IMR-90 (cell line): ENCODE measurements around the gene STX7. TPM values are rescaled to one million over a fixed set of nuclear protein-coding genes. Genes with fewer than 3 reads are reported as not detected.
"Not testable (repeated sequence)": the region's sequence is repeated elsewhere in the genome, so short reads cannot be mapped to it uniquely, and the experiment has no call there.

Experiments used
- ATAC-seq: fragments of 200-7000 bp; cut with Tn5 transposase; 2 replicates; pipeline ENCODE4 v1.9.1; 2020; ENCODE audit warnings: low read depth, mild to moderate bottlenecking, moderate library complexity
- BruUV-seq: library from RNA; stranded (reverse); fragments of 400-500 nt; replicated peaks from 2 replicates; lab custom pipeline; 2021; lab: Mats Ljungman, UMichigan
- CTCF ChIA-PET: fragments of 300-600 bp; formaldehyde crosslinking; extraction: SDS; loops from one replicate; lab custom pipeline; 2021; ENCODE audit warnings: antibody characterized with exemption; lab: Yijun Ruan, JAX
- POLR2A ChIA-PET: fragments of 300-600 bp; sonication (Branson Sonifier 250); formaldehyde crosslinking; loops from one replicate; lab custom pipeline; 2022; ENCODE audit warnings: antibody characterized with exemption; ENCODE audit not compliant: unreplicated experiment; lab: Charles Lee
- DNase-seq: peaks from one replicate; pipeline ENCODE4 v3.0.0; 2013
- H2AFZ ChIP-seq: replicated peaks from 2 replicates; pipeline ENCODE3; 2013; ENCODE audit warnings: low read length, mild to moderate bottlenecking; ENCODE audit not compliant: poor library complexity
- H2AK5ac ChIP-seq: 2 replicates; pipeline ENCODE4 v1.6.1; 2013; ENCODE audit warnings: low read depth, low read length, inconsistent platforms
- H2AK9ac ChIP-seq: replicated peaks from 2 replicates; pipeline ENCODE3; 2013; ENCODE audit warnings: mild to moderate bottlenecking, low read depth, low read length, moderate library complexity; ENCODE audit not compliant: poor library complexity
- H2BK120ac ChIP-seq: 2 replicates; pipeline ENCODE4 v1.6.1; 2013; ENCODE audit warnings: low read depth, low read length, inconsistent platforms
- H2BK15ac ChIP-seq: 3 replicates; pipeline ENCODE4 v1.6.1; 2013; ENCODE audit warnings: low read depth, low read length, inconsistent platforms
- H2BK20ac ChIP-seq: 2 replicates; pipeline ENCODE4 v1.6.1; 2013; ENCODE audit warnings: low read depth, mild to moderate bottlenecking, inconsistent platforms, low read length, moderate library complexity
- H2BK5ac ChIP-seq: 2 replicates; pipeline ENCODE4 v1.6.1; 2013; ENCODE audit warnings: mild to moderate bottlenecking, low read depth, low read length, inconsistent platforms; ENCODE audit not compliant: poor library complexity, severe bottlenecking
- H3K14ac ChIP-seq: replicated peaks from 2 replicates; pipeline ENCODE4 v1.6.1; 2013; ENCODE audit warnings: low read depth, low read length, inconsistent platforms
- H3K18ac ChIP-seq: 2 replicates; pipeline ENCODE4 v1.6.1; 2013; ENCODE audit warnings: low read depth, low read length, control low read depth
- H3K23ac ChIP-seq: 2 replicates; pipeline ENCODE4 v1.6.1; 2013; ENCODE audit warnings: low read depth, low read length, inconsistent platforms
- H3K27ac ChIP-seq: 2 replicates; pipeline ENCODE4 v1.5.1; 2013; ENCODE audit warnings: mild to moderate bottlenecking, control low read depth, low read length; ENCODE audit not compliant: insufficient read depth
- H3K27me3 ChIP-seq: 2 replicates; pipeline ENCODE4 v1.6.1; 2013; ENCODE audit warnings: low read length; ENCODE audit not compliant: control insufficient read depth, insufficient read depth
- H3K36me3 ChIP-seq: 2 replicates; pipeline ENCODE4 v1.6.1; 2013; ENCODE audit warnings: low read length, mixed read lengths; ENCODE audit not compliant: control insufficient read depth, insufficient read depth
- H3K4ac ChIP-seq: 2 replicates; pipeline ENCODE4 v1.6.1; 2013; ENCODE audit warnings: low read depth, low read length, inconsistent platforms
- H3K4me1 ChIP-seq: 2 replicates; pipeline ENCODE4 v1.6.1; 2013; ENCODE audit warnings: low read length, mixed read lengths; ENCODE audit not compliant: control insufficient read depth, insufficient read depth
- H3K4me2 ChIP-seq: 2 replicates; pipeline ENCODE4 v1.6.1; 2013; ENCODE audit warnings: low read depth, mild to moderate bottlenecking, control low read depth, low read length, moderate library complexity
- H3K4me3 ChIP-seq: 2 replicates; pipeline ENCODE4 v1.5.1; 2013; ENCODE audit warnings: low read depth, mild to moderate bottlenecking, control low read depth, low read length, moderate library complexity; ENCODE audit not compliant: insufficient read depth
- H3K56ac ChIP-seq: 2 replicates; pipeline ENCODE4 v1.6.1; 2013; ENCODE audit warnings: low read length, inconsistent platforms; ENCODE audit not compliant: insufficient read depth; ENCODE audit errors: extremely low read depth
- H3K79me1 ChIP-seq, 2 experiments: 2 replicates each; pipeline ENCODE4 v1.6.1; 2013; ENCODE audit warnings: low read length in 2 of 2, inconsistent platforms in 1 of 2, low read depth in 1 of 2
- H3K9ac ChIP-seq: 2 replicates; pipeline ENCODE4 v1.6.1; 2013; ENCODE audit warnings: low read depth, low read length, control low read depth
- H3K9me1 ChIP-seq: 2 replicates; pipeline ENCODE4 v1.6.1; 2013; ENCODE audit warnings: low read length, inconsistent platforms; ENCODE audit not compliant: insufficient read depth
- H3K9me3 ChIP-seq: 2 replicates; pipeline ENCODE4 v1.6.1; 2013; ENCODE audit warnings: low read length; ENCODE audit not compliant: control insufficient read depth, insufficient read depth
- H4K20me1 ChIP-seq: 2 replicates; pipeline ENCODE4 v1.6.1; 2013; ENCODE audit warnings: low read length, inconsistent platforms; ENCODE audit not compliant: insufficient read depth
- H4K5ac ChIP-seq: 2 replicates; pipeline ENCODE4 v1.6.1; 2013; ENCODE audit warnings: mild to moderate bottlenecking, low read depth, low read length, control low read depth
- H4K8ac ChIP-seq, 2 experiments: 2 replicates each; pipeline ENCODE4 v1.6.1; 2013; ENCODE audit warnings: low read depth in 2 of 2, low read length in 2 of 2, control low read depth in 1 of 2, inconsistent platforms in 1 of 2
- H4K91ac ChIP-seq: 2 replicates; pipeline ENCODE4 v1.6.1; 2013; ENCODE audit warnings: low read depth, low read length, inconsistent platforms; ENCODE audit not compliant: insufficient read depth
- FOS ChIP-seq: fragments of 150-350 bp; IDR thresholded peaks from 2 replicates; pipeline ENCODE4 v1.6.1; 2016; ENCODE audit warnings: low read depth, low read length
- NFE2L2 ChIP-seq: fragments of 150-350 bp; IDR thresholded peaks from 2 replicates; pipeline ENCODE4 v1.6.1; 2016; ENCODE audit warnings: low read depth, mild to moderate bottlenecking, low read length
- WGBS, 2 experiments: methylation state at CpG; one replicate each; pipeline versions ENCODE4 v1.1.5 to v1.1.7; 2013; ENCODE audit warnings: missing lambda C conversion rate in 2 of 2; ENCODE audit not compliant: insufficient read length in 1 of 2; ENCODE audit errors: extremely low coverage in 2 of 2; 5-methylcytosine and 5-hydroxymethylcytosine counted together
- dilution Hi-C: fragments of 300-500 bp; cut with HindIII; formaldehyde crosslinking; loops from one replicate; pipeline ENCODE4 v1.14.3; 2018; ENCODE audit warnings: low sequenced_read_pairs; ENCODE audit not compliant: unreplicated experiment
- in situ Hi-C: fragments of 300-500 bp; cut with MboI; formaldehyde crosslinking; loops from 3 replicates; pipeline ENCODE4 v1.14.3; 2019; ENCODE audit warnings: low sequenced_read_pairs, inconsistent platforms, mixed read lengths
- intact Hi-C: fragments of 100-400 bp; cut with micrococcal nuclease; formaldehyde crosslinking; loops from 2 replicates; pipeline ENCODE4 v1.10.0; 2022
- polyA plus RNA-seq, 3 experiments: library from polyadenylated mRNA; depleted of rRNA; stranded (reverse); fragments of >200 nt; gene quantifications; 2 replicates each; pipeline ENCODE4 v1.2.3, GENCODE V29; 2012; ENCODE audit warnings: low replicate concordance in 1 of 3
- total RNA-seq: library from RNA; depleted of rRNA; stranded (reverse); fragments of >200 nt; gene quantifications from 2 replicates; pipeline ENCODE4 v1.2.3, GENCODE V29; 2012

Gene STX7
- total and polyA plus RNA-seq, 2 of the 4 experiments (the other 2 are of a cell fraction), result 16.5 to 35.1 TPM

DNA sequence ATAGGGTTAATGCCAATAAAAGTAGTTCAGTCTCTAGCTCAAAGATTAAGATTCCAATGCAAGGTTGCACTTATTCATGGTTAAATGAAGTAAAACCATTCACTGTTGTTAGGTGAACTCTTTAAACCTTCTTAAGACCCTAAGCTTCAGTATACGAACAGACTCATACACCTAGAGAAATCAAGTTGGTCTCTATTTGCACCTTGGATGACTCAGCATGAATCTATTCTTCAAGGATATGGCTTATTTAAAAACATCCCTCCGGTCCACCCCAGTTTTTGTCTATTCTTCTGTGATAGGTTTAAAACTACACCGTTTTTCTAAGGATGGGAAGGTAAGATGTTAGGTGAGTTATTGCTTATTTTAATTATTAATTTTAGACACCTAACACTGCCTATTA lies 24.2 kb upstream of the STX7 start:
- H3K27me3 ChIP-seq, result peaks cover 20% of the 10 kb centered on the region

DNA sequence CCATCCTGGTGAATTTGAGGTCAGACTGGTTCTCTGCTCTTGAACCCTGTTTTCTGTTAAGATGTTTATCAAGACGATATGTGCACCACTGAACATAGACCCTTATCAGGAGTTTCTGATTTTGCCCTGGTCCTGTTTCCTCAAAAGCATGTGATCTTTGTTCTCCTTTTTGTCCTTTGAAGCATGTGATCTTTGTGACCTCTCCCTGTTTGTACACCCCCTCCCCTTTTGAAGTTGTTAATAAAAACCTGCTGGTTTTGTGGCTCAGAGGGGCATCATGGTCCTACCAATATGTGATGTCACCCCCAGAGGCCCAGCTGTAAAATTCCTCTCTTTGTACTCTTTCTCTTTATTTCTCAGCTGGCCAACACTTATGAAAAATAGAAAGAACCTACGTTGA lies 21.6 kb upstream of the STX7 start:
- H4K20me1 ChIP-seq, ATAC-seq, H3K9ac ChIP-seq, H2AFZ ChIP-seq, H3K27ac ChIP-seq, H3K23ac ChIP-seq, H3K9me3 ChIP-seq, H3K56ac ChIP-seq, H3K9me1 ChIP-seq, H3K4me2 ChIP-seq, H3K36me3 ChIP-seq, H3K79me1 ChIP-seq, H3K4me3 ChIP-seq, DNase-seq, dilution Hi-C loops, H3K4ac ChIP-seq, H2BK15ac ChIP-seq, H2BK20ac ChIP-seq, CTCF ChIA-PET, POLR2A ChIA-PET, H2BK5ac ChIP-seq, BruUV-seq, H3K18ac ChIP-seq, H4K91ac ChIP-seq, H2BK120ac ChIP-seq, H2AK5ac ChIP-seq, intact Hi-C loops, H2AK9ac ChIP-seq, H3K14ac ChIP-seq, H4K8ac ChIP-seq, H4K5ac ChIP-seq, H3K4me1 ChIP-seq: not testable (repeated sequence)
- in situ Hi-C loops, result loop anchor here (10.0 kb wide), 1 partner anchor 240 kb away; no protein-coding TSS in a partner anchor
- peaks cover 18% of the 10 kb centered on the region for H3K27me3 ChIP-seq
- WGBS, 2 experiments, result no CpG with 5 or more reads among the region's 2 CpGs

More for the DNA sequence above, 24.2 kb upstream of the STX7 start:
- H2AFZ ChIP-seq, result no peak overlapping the region
- H3K4me3 ChIP-seq, result no peak overlapping the region
- H3K23ac ChIP-seq, result no peak overlapping the region
- no peak overlapping the region for H3K9ac ChIP-seq
- no peaks in the 10 kb centered on the region for H3K9me3 ChIP-seq
- in situ Hi-C loops, result loop anchor here (10.0 kb wide), 1 partner anchor 238 kb away; no protein-coding TSS in a partner anchor
- H2AK5ac ChIP-seq, result no peak overlapping the region
- H4K20me1 ChIP-seq, result no peaks in the 10 kb centered on the region
- H2BK15ac ChIP-seq, result no peak overlapping the region
- TF ChIP-seq NFE2L2 (peak; percentile 59), FOS (no peak)
- ChIA-PET POLR2A (no interaction called here), CTCF (interaction anchor here (1.1 kb wide), 1 partner anchor 11 kb away, joined by 3 read pairs; no protein-coding TSS in a partner anchor)
- no peak overlapping the region for H3K27ac ChIP-seq
- H3K9me1 ChIP-seq, result no peaks in the 10 kb centered on the region
- no peak overlapping the region for H2BK120ac ChIP-seq
- DNase-seq (no peak), ATAC-seq (no peak)
- no peak overlapping the region for H2BK5ac ChIP-seq
- no peaks in the 10 kb centered on the region for H3K79me1 ChIP-seq
- H3K4ac ChIP-seq, result no peak overlapping the region
- intact Hi-C loops, result no loop called here
- H3K14ac ChIP-seq, result no peak overlapping the region
- dilution Hi-C loops, result no loop called here
- no peaks in the 10 kb centered on the region for H3K4me1 ChIP-seq
- H4K5ac ChIP-seq, result no peak overlapping the region
- H2AK9ac ChIP-seq, result no peak overlapping the region
- H3K36me3 ChIP-seq, result no peaks in the 10 kb centered on the region
- H3K4me2 ChIP-seq, result no peak overlapping the region
- BruUV-seq, result no TSS peak
- no CpG with 5 or more reads among the region's 3 CpGs for WGBS, 2 experiments
- H3K56ac ChIP-seq, result no peak overlapping the region
- H2BK20ac ChIP-seq, result no peak overlapping the region
- no peak overlapping the region for H4K91ac ChIP-seq
- H4K8ac ChIP-seq, result no peak overlapping the region
- no peak overlapping the region for H3K18ac ChIP-seq
